Thyroid gland (tissue), 4 donors: ENCODE results near the gene RNF7.

Experiments used
- CTCF ChIP-seq, 6 experiments: fragments of 200-600 bp in 3 of 6; fragments of 450-650 bp in 3 of 6; sonication (generic) in 3 of 6; IDR thresholded peaks; one replicate each; pipeline ENCODE4 v1.5.1; 2016 to 2019; ENCODE audit warnings: antibody characterized with exemption in 6 of 6, mild to moderate bottlenecking in 2 of 6, inconsistent platforms in 1 of 6, moderate library complexity in 1 of 6
- POLR2A ChIP-seq, 2 donors: fragments of 450-650 bp; IDR thresholded peaks; one replicate each; pipeline ENCODE4 v1.6.1; 2017; ENCODE audit warnings: antibody characterized with exemption in 2 of 2, mild to moderate bottlenecking in 2 of 2, moderate library complexity in 1 of 2

GRCh38 chr3:141795276-141795675 lies 57.2 kb downstream of the RNF7 start:
- TF ChIP-seq CTCF (IDR thresholded peaks at IDR 0.05) (no peak), POLR2A (IDR thresholded peaks at IDR 0.05) (no peak)
